ENCODE measurements around the gene ALAS2. TPM values are rescaled to one million over a fixed set of nuclear protein-coding genes. Genes with fewer than 3 reads are reported as not detected.

The ALAS2 gene, protein sequence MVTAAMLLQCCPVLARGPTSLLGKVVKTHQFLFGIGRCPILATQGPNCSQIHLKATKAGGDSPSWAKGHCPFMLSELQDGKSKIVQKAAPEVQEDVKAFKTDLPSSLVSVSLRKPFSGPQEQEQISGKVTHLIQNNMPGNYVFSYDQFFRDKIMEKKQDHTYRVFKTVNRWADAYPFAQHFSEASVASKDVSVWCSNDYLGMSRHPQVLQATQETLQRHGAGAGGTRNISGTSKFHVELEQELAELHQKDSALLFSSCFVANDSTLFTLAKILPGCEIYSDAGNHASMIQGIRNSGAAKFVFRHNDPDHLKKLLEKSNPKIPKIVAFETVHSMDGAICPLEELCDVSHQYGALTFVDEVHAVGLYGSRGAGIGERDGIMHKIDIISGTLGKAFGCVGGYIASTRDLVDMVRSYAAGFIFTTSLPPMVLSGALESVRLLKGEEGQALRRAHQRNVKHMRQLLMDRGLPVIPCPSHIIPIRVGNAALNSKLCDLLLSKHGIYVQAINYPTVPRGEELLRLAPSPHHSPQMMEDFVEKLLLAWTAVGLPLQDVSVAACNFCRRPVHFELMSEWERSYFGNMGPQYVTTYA
- 1 to 10 TPM in 1 of 2 donors, under 1 TPM in 1; 0.29 to 1.7 TPM for total RNA-seq
- not detected for polyA plus RNA-seq (2013, experiment 1 of 2)
- polyA plus RNA-seq (2013, experiment 2 of 2), result not detected
- long read RNA-seq, experiment 1, partial matches to known transcripts, result 0 of 1 reads
- long read RNA-seq, experiment 1, other reads (novel, unspliced or antisense), result 0 of 1 reads
- long read RNA-seq, experiment 2, partial matches to known transcripts, result 1 of 2 reads
- long read RNA-seq, experiment 2, other reads (novel, unspliced or antisense), result 0 of 2 reads
- long read RNA-seq, experiment 3, partial matches to known transcripts, result 0 of 1 reads
- long read RNA-seq, experiment 3, other reads (novel, unspliced or antisense), result 0 of 1 reads
- long read RNA-seq, experiment 4, partial matches to known transcripts, result 0 of 5 reads
- long read RNA-seq, experiment 4, other reads (novel, unspliced or antisense), result 0 of 5 reads

DNA sequence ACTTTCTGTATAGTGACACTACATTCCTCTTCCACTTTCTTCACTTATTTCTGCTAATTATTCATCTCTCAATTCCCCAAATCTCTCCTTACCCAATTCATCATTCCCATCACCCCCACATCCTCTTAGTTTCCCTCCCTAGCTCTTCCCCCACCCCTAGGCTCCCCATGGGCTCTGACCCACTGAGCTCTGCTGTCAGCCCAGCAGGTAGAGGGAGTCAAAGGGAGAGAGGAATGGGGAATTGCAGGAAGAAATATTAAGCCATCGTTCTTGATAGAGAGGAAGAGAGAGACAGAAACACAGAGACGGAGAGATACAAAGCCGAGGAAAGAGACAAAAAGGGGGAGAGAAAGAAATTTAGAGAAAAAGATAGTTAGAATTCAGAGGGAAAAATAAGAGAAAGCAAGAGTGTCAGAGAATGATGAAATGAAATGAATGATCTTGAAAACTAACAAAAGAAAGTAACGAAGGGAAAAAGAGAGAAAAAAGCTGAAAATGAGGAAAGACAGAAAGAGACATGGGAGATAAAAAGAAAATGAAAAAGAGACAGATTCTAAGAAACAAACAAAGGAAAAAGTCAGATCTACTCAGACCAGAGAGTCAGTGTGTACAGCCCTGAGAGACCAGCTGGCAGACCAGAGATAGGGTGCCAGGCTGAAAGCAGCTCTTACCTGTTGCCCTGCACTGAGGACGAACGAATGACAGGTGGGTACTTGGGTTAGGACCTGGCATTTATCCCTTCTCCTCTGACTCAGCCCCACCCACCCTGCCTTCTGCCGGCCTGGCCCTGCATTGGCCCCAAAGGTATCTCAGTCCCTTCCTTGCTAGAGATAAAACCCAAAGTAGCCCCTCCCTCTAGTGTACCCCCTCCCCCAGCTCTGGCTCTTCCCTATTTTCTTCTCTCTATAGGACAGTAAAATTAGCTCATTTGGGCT lies at the start of gene ALAS2:
Gene ALAS2 (minus strand): TSS at position 707 of the 935 bp plus-strand sequence. CDS start 4,977 bp downstream, outside the sequence.
- H3K27me3 Mint-ChIP-seq (ENCODE audit: insufficient read depth), result no peaks in the 10 kb centered on the region
- TF ChIP-seq, protein P1, sequence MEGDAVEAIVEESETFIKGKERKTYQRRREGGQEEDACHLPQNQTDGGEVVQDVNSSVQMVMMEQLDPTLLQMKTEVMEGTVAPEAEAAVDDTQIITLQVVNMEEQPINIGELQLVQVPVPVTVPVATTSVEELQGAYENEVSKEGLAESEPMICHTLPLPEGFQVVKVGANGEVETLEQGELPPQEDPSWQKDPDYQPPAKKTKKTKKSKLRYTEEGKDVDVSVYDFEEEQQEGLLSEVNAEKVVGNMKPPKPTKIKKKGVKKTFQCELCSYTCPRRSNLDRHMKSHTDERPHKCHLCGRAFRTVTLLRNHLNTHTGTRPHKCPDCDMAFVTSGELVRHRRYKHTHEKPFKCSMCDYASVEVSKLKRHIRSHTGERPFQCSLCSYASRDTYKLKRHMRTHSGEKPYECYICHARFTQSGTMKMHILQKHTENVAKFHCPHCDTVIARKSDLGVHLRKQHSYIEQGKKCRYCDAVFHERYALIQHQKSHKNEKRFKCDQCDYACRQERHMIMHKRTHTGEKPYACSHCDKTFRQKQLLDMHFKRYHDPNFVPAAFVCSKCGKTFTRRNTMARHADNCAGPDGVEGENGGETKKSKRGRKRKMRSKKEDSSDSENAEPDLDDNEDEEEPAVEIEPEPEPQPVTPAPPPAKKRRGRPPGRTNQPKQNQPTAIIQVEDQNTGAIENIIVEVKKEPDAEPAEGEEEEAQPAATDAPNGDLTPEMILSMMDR (conservative IDR thresholded peaks at IDR 0.05), result no peak
- no peaks in the 10 kb centered on the region for H3K4me1 ChIP-seq (ENCODE audit: control insufficient read depth, insufficient read depth, low read length)
- no peaks in the 10 kb centered on the region for H3K36me3 ChIP-seq (ENCODE audit: control insufficient read depth, insufficient read depth, low read length)
- H3K27me3 ChIP-seq (ENCODE audit: control insufficient read depth, insufficient read depth, low read length, poor library complexity, severe bottlenecking), result no peaks in the 10 kb centered on the region
- H3K36me3 Mint-ChIP-seq (ENCODE audit: low read depth), result no peaks in the 10 kb centered on the region
- WGBS, 2 experiments (ENCODE audit: insufficient coverage in 1 of 2, insufficient read length in 1 of 2), result 72% methylated on average over 7 of the region's 7 CpGs; no CpG with 5 or more reads in 1 of the 2 experiments
- H3K9ac ChIP-seq (ENCODE audit: extremely low read depth, low read length, poor library complexity, severe bottlenecking), result no peak within 1 kb of the TSS
- no peak for DNase-seq
- H3K4me3 ChIP-seq (ENCODE audit: low read length), result no peak within 1 kb of the TSS
- no peak within 1 kb of the TSS for H3K27ac ChIP-seq (ENCODE audit: low read depth, low read length)
- H3K9me3 ChIP-seq (ENCODE audit: control insufficient read depth, low read length), result no peaks in the 10 kb centered on the region
- H3K9me3 Mint-ChIP-seq, result peaks cover 39% of the 10 kb centered on the region
- H3K4me1 Mint-ChIP-seq, result peaks cover 6% of the 10 kb centered on the region
- H3K27ac Mint-ChIP-seq, result no peak within 1 kb of the TSS
- no peak within 1 kb of the TSS for H3K4me3 Mint-ChIP-seq

DNA sequence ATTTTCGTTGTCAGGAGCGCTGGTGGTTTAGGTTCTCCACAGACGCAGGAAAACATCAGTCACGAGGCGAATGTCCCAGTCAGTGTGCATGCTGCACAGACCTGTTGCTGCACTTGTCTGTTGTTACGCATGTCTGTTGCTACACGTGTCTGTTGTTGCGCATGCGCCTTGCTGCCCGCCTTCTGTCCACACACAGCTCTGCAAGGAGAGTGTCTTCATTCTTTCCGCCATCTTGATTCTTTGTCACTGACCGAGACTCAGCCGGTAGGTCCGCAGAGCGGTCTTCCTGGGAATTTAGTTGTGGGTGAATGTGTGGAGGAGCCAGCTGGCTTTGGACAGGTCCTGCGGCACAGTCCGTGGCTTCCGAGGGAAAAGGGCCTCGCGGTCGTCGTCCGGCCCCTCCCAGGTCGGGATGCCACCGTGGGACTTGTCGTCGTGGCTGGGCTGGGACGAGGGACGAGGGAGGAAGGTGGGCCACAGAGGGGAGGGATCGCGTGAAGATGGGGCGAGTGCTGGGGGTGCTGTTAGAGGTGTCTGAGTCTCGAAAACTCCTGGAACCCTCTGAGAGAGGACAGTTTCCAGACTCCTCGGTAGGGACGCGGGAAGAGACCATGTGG lies 44.2 kb upstream of the ALAS2 start, which contains the start of gene PAGE2B:
Gene PAGE2B (plus strand): TSS at position 180 of the 617 bp plus-strand sequence. CDS start 1,012 bp downstream, outside the sequence.
- peaks cover 6% of the 10 kb centered on the region for H3K27me3 Mint-ChIP-seq (ENCODE audit: insufficient read depth)
- H3K4me3 ChIP-seq (ENCODE audit: low read length), result no peak within 1 kb of the TSS
- peaks cover 58% of the 10 kb centered on the region for H3K9me3 Mint-ChIP-seq
- H3K36me3 Mint-ChIP-seq (ENCODE audit: low read depth), result peaks cover 3% of the 10 kb centered on the region
- H3K27ac Mint-ChIP-seq, result no peak within 1 kb of the TSS
- TF ChIP-seq, protein P1 (conservative IDR thresholded peaks at IDR 0.05), result no peak
- no peaks in the 10 kb centered on the region for H3K4me1 ChIP-seq (ENCODE audit: control insufficient read depth, insufficient read depth, low read length)
- no peaks in the 10 kb centered on the region for H3K27me3 ChIP-seq (ENCODE audit: control insufficient read depth, insufficient read depth, low read length, poor library complexity, severe bottlenecking)
- no peak within 1 kb of the TSS for H3K4me3 Mint-ChIP-seq
- H3K9ac ChIP-seq (ENCODE audit: extremely low read depth, low read length, poor library complexity, severe bottlenecking), result no peak within 1 kb of the TSS
- H3K9me3 ChIP-seq (ENCODE audit: control insufficient read depth, low read length), result no peaks in the 10 kb centered on the region
- no peak within 1 kb of the TSS for H3K27ac ChIP-seq (ENCODE audit: low read depth, low read length)
- no peaks in the 10 kb centered on the region for H3K4me1 Mint-ChIP-seq
- no peak for DNase-seq
- 95 to 98% methylated on average over 11 to 30 of the region's 36 CpGs for WGBS, 2 experiments (ENCODE audit: insufficient coverage in 1 of 2, insufficient read length in 1 of 2)
- no peaks in the 10 kb centered on the region for H3K36me3 ChIP-seq (ENCODE audit: control insufficient read depth, insufficient read depth, low read length)
